ENCODE data around the gene THRB. TPM values are rescaled to one million over a fixed set of nuclear protein-coding genes. Genes with fewer than 3 reads are reported as not detected.

The THRB gene
- total RNA-seq, 4 donors from 2014 or later = 19.8 to 25.8 (median 23.4) TPM

GRCh38 chr3:24530471-24530870 lies 35.8 kb upstream of the THRB start:
- 70 to 73% methylated on average over 4 of the region's 4 CpGs for WGBS, 2 donors
- intact Hi-C loops (cut with DNase I; ENCODE audit: low total_unique reads) = no loop called here
- DNase-seq (ENCODE audit: low spot score in 2 of 2) = no peak
- no peak for TF ChIP-seq POLR2A (IDR thresholded peaks at IDR 0.05)
- TF ChIP-seq CTCF (IDR thresholded peaks at IDR 0.05) = no peak
- H3K4me3 ChIP-seq (ENCODE audit: low read depth, poor library complexity, severe bottlenecking) = no peak overlapping the region

GRCh38 chr3:24529210-24529609 lies 34.6 kb upstream of the THRB start:
- intact Hi-C loops (cut with DNase I; ENCODE audit: low total_unique reads) = no loop called here
- DNase-seq (ENCODE audit: low spot score in 2 of 2) = no peak
- H3K4me3 ChIP-seq (ENCODE audit: low read depth, poor library complexity, severe bottlenecking) = no peak overlapping the region
- no peak for TF ChIP-seq CTCF (IDR thresholded peaks at IDR 0.05)
- no peak for TF ChIP-seq POLR2A (IDR thresholded peaks at IDR 0.05)

- intact Hi-C loops (cut with DNase I; ENCODE audit: low total_unique reads) = no loop called here
- TF ChIP-seq POLR2A (IDR thresholded peaks at IDR 0.05) = no peak
- no peak for TF ChIP-seq CTCF (IDR thresholded peaks at IDR 0.05)
- WGBS, 2 donors = 53 to 56% methylated on average over 2 of the region's 2 CpGs
- H3K4me3 ChIP-seq (ENCODE audit: low read depth, poor library complexity, severe bottlenecking) = no peak overlapping the region
- no peak for DNase-seq (ENCODE audit: low spot score in 2 of 2)
Measured at GRCh38 chr3:24526640-24527212, 32.1 kb upstream of the THRB start.

GRCh38 chr3:24525557-24525956 lies 30.9 kb upstream of the THRB start:
- 88 to 100% methylated on average over 1 of the region's 1 CpG for WGBS, 2 donors
- intact Hi-C loops (cut with DNase I; ENCODE audit: low total_unique reads) = no loop called here
- DNase-seq (ENCODE audit: low spot score in 2 of 2) = no peak
- no peak overlapping the region for H3K4me3 ChIP-seq (ENCODE audit: low read depth, poor library complexity, severe bottlenecking)
- TF ChIP-seq CTCF (IDR thresholded peaks at IDR 0.05) = no peak
- TF ChIP-seq POLR2A (IDR thresholded peaks at IDR 0.05) = no peak

- DNase-seq (ENCODE audit: low spot score in 2 of 2) = no peak
- 90 to 100% methylated on average over 1 of the region's 1 CpG for WGBS, 2 donors
- intact Hi-C loops (cut with DNase I; ENCODE audit: low total_unique reads) = no loop called here
- H3K4me3 ChIP-seq (ENCODE audit: low read depth, poor library complexity, severe bottlenecking) = no peak overlapping the region
- TF ChIP-seq POLR2A (IDR thresholded peaks at IDR 0.05) = no peak
- TF ChIP-seq CTCF (IDR thresholded peaks at IDR 0.05) = no peak
Measured at GRCh38 chr3:24525022-24525421, 30.4 kb upstream of the THRB start.
